GM19372 (cell line): ENCODE data around the gene SAFB.

Experiments
- ATAC-seq: cut with Tn5 transposase; IDR thresholded peaks from one replicate; pipeline ENCODE4 v1.9.1; 2021; ENCODE audit warnings: mild to moderate bottlenecking, low read depth, moderate library complexity; ENCODE audit not compliant: unreplicated experiment

Gene SAFB

GRCh38 chr19:5624741-5625278 is 1.9 kb downstream of the SAFB start:
- no peak for ATAC-seq

- ATAC-seq: no peak
Measured at GRCh38 chr19:5625641-5626040, 2.8 kb downstream of the SAFB start.

GRCh38 chr19:5627395-5627904 is 4.6 kb downstream of the SAFB start:
- ATAC-seq: no peak

- no peak for ATAC-seq
Measured at GRCh38 chr19:5628461-5628860, 5.6 kb downstream of the SAFB start.

- ATAC-seq: no peak
Measured at GRCh38 chr19:5628919-5629481, 6.1 kb downstream of the SAFB start.

GRCh38 chr19:5631567-5632240 is 8.8 kb downstream of the SAFB start:
- ATAC-seq: no peak

- no peak for ATAC-seq
Measured at GRCh38 chr19:5632241-5632612, 9.3 kb downstream of the SAFB start.

- no peak for ATAC-seq
Measured at GRCh38 chr19:5632657-5633056, 9.8 kb downstream of the SAFB start.

- no peak for ATAC-seq
Measured at GRCh38 chr19:5635427-5635826, 12.5 kb downstream of the SAFB start.

- no peak for ATAC-seq
Measured at GRCh38 chr19:5637971-5638370, 15.1 kb downstream of the SAFB start.

- no peak for ATAC-seq
Measured at GRCh38 chr19:5641171-5641570, 18.3 kb downstream of the SAFB start.

- no peak for ATAC-seq
Measured at GRCh38 chr19:5642204-5642603, 19.3 kb downstream of the SAFB start.

GRCh38 chr19:5643060-5643459 is 20.2 kb downstream of the SAFB start:
- no peak for ATAC-seq

GRCh38 chr19:5644037-5644436 is 21.2 kb downstream of the SAFB start:
- no peak for ATAC-seq

- ATAC-seq: no peak
Measured at GRCh38 chr19:5645409-5645808, 22.5 kb downstream of the SAFB start.

GRCh38 chr19:5646703-5647102 is 23.8 kb downstream of the SAFB start:
- ATAC-seq: no peak

GRCh38 chr19:5648464-5648863 is 25.6 kb downstream of the SAFB start:
- no peak for ATAC-seq

GRCh38 chr19:5651361-5651760 is 28.5 kb downstream of the SAFB start:
- ATAC-seq: no peak

- no peak for ATAC-seq
Measured at GRCh38 chr19:5652261-5652660, 29.4 kb downstream of the SAFB start.

GRCh38 chr19:5654931-5655330 is 32.0 kb downstream of the SAFB start:
- ATAC-seq: no peak

- no peak for ATAC-seq
Measured at GRCh38 chr19:5655412-5655811, 32.5 kb downstream of the SAFB start.

GRCh38 chr19:5661483-5661882 is 38.6 kb downstream of the SAFB start:
- ATAC-seq: no peak
